ENCODE measurements around the gene AMDHD2.
"Not testable (repeated sequence)": the region's sequence is repeated elsewhere in the genome, so short reads cannot be mapped to it uniquely, and the experiment has no call there.

Gene AMDHD2

GRCh38 chr16:2529961-2530628 is 9.9 kb downstream of the AMDHD2 start:
- Mint-ChIP-seq H3K36me3 (no peaks in the 10 kb centered on the region), H3K27ac (no peak overlapping the region)

GRCh38 chr16:2530629-2531318 is 10.6 kb downstream of the AMDHD2 start:
- no peaks in the 10 kb centered on the region for H3K36me3 Mint-ChIP-seq
- H3K4me1 Mint-ChIP-seq (ENCODE audit: low read depth) = peaks cover 12% of the 10 kb centered on the region
- H3K27ac Mint-ChIP-seq = no peak overlapping the region
- H3K27me3 Mint-ChIP-seq = no peaks in the 10 kb centered on the region
- no peaks in the 10 kb centered on the region for H3K9me3 Mint-ChIP-seq (ENCODE audit: low read depth)
- H3K4me3 Mint-ChIP-seq = peak overlapping the region; percentile 90

More at GRCh38 chr16:2529961-2530628, 9.9 kb downstream of the AMDHD2 start:
- Mint-ChIP-seq H3K4me1 (ENCODE audit: low read depth) (peaks cover 12% of the 10 kb centered on the region), H3K4me3 (no peak overlapping the region), H3K9me3 (ENCODE audit: low read depth) (no peaks in the 10 kb centered on the region), H3K27me3 (no peaks in the 10 kb centered on the region)

- Mint-ChIP-seq H3K36me3 (no peaks in the 10 kb centered on the region), H3K9me3 (ENCODE audit: low read depth) (no peaks in the 10 kb centered on the region), H3K4me3 (peak within 1 kb of the TSS; percentile 90), H3K27me3 (no peaks in the 10 kb centered on the region), H3K4me1 (ENCODE audit: low read depth) (peaks cover 12% of the 10 kb centered on the region), H3K27ac (peak within 1 kb of the TSS; percentile 93)
Observed at GRCh38 chr16:2531371-2531695, 11.2 kb downstream of the AMDHD2 start, which contains the start of gene CEMP1. Gene CEMP1, minus strand, starts transcription at chr16:2531408. Its CDS starts 335 bp downstream, at chr16:2531073.

GRCh38 chr16:2531696-2532493 is 11.7 kb downstream of the AMDHD2 start:
- no peaks in the 10 kb centered on the region for H3K27me3 Mint-ChIP-seq
- peaks cover 15% of the 10 kb centered on the region for H3K4me1 Mint-ChIP-seq (ENCODE audit: low read depth)
- H3K9me3 Mint-ChIP-seq (ENCODE audit: low read depth) = no peaks in the 10 kb centered on the region
- H3K36me3 Mint-ChIP-seq = no peaks in the 10 kb centered on the region
- peak overlapping the region; percentile 90 for H3K4me3 Mint-ChIP-seq
- peak overlapping the region; percentile 93 for H3K27ac Mint-ChIP-seq

GRCh38 chr16:2532494-2533141 is 12.4 kb downstream of the AMDHD2 start:
- no peaks in the 10 kb centered on the region for H3K36me3 Mint-ChIP-seq
- no peaks in the 10 kb centered on the region for H3K27me3 Mint-ChIP-seq
- no peaks in the 10 kb centered on the region for H3K9me3 Mint-ChIP-seq (ENCODE audit: low read depth)
- peak overlapping the region; percentile 90 for H3K4me3 Mint-ChIP-seq
- peak overlapping the region; percentile 93 for H3K27ac Mint-ChIP-seq
- H3K4me1 Mint-ChIP-seq (ENCODE audit: low read depth) = peaks cover 19% of the 10 kb centered on the region

GRCh38 chr16:2533142-2533755 is 13.1 kb downstream of the AMDHD2 start:
- not testable (repeated sequence) for H3K9me3 Mint-ChIP-seq (ENCODE audit: low read depth); H3K27me3 Mint-ChIP-seq; H3K36me3 Mint-ChIP-seq
- Mint-ChIP-seq H3K27ac (peak overlapping the region; percentile 93), H3K4me1 (ENCODE audit: low read depth) (peaks cover 19% of the 10 kb centered on the region), H3K4me3 (peak overlapping the region; percentile 90)

- Mint-ChIP-seq H3K27me3 (no peaks in the 10 kb centered on the region), H3K27ac (peak overlapping the region; percentile 70), H3K4me1 (ENCODE audit: low read depth) (peaks cover 21% of the 10 kb centered on the region), H3K4me3 (peak overlapping the region; percentile 68), H3K9me3 (ENCODE audit: low read depth) (no peaks in the 10 kb centered on the region), H3K36me3 (no peaks in the 10 kb centered on the region)
Observed at GRCh38 chr16:2533912-2534311, 13.7 kb downstream of the AMDHD2 start.

GRCh38 chr16:2534335-2534734 is 14.2 kb downstream of the AMDHD2 start:
- not testable (repeated sequence) for H3K36me3 Mint-ChIP-seq; H3K9me3 Mint-ChIP-seq (ENCODE audit: low read depth); H3K27ac Mint-ChIP-seq; H3K27me3 Mint-ChIP-seq
- H3K4me3 Mint-ChIP-seq = peak overlapping the region; percentile 68
- peaks cover 23% of the 10 kb centered on the region for H3K4me1 Mint-ChIP-seq (ENCODE audit: low read depth)

GRCh38 chr16:2535625-2536013 is 15.4 kb downstream of the AMDHD2 start:
- H3K9me3 Mint-ChIP-seq (ENCODE audit: low read depth) = no peaks in the 10 kb centered on the region

GRCh38 chr16:2537451-2538379 is 17.5 kb downstream of the AMDHD2 start, which contains the start of gene PDPK1:
Gene PDPK1, plus strand, starts transcription at chr16:2538021. Its CDS starts 92 bp downstream, at chr16:2538113.
- H3K4me1 Mint-ChIP-seq (ENCODE audit: low read depth) = peaks cover 38% of the 10 kb centered on the region
- H3K27ac Mint-ChIP-seq = peak within 1 kb of the TSS; percentile 85
- no peaks in the 10 kb centered on the region for H3K27me3 Mint-ChIP-seq
- H3K36me3 Mint-ChIP-seq = no peaks in the 10 kb centered on the region
- peak within 1 kb of the TSS; percentile 94 for H3K4me3 Mint-ChIP-seq
- H3K9me3 Mint-ChIP-seq (ENCODE audit: low read depth) = no peaks in the 10 kb centered on the region

More at GRCh38 chr16:2535625-2536013, 15.4 kb downstream of the AMDHD2 start:
- H3K27ac Mint-ChIP-seq = no peak overlapping the region
- peak overlapping the region; percentile 49 for H3K4me3 Mint-ChIP-seq
- H3K36me3 Mint-ChIP-seq = no peaks in the 10 kb centered on the region
- H3K27me3 Mint-ChIP-seq = no peaks in the 10 kb centered on the region
- peaks cover 33% of the 10 kb centered on the region for H3K4me1 Mint-ChIP-seq (ENCODE audit: low read depth)

- Mint-ChIP-seq H3K4me3 (peak overlapping the region; percentile 94), H3K4me1 (ENCODE audit: low read depth) (peaks cover 37% of the 10 kb centered on the region), H3K27ac (peak overlapping the region; percentile 83)
- not testable (repeated sequence) for H3K9me3 Mint-ChIP-seq (ENCODE audit: low read depth); H3K36me3 Mint-ChIP-seq; H3K27me3 Mint-ChIP-seq
Observed at GRCh38 chr16:2539192-2539844, 19.1 kb downstream of the AMDHD2 start.

GRCh38 chr16:2539845-2540458 is 19.8 kb downstream of the AMDHD2 start:
- Mint-ChIP-seq H3K4me1 (ENCODE audit: low read depth) (peaks cover 38% of the 10 kb centered on the region), H3K4me3 (peak overlapping the region; percentile 94)

GRCh38 chr16:2540912-2541311 is 20.7 kb downstream of the AMDHD2 start:
- H3K27me3 Mint-ChIP-seq = not testable (repeated sequence)
- Mint-ChIP-seq H3K27ac (peak overlapping the region; percentile 28), H3K4me1 (ENCODE audit: low read depth) (peaks cover 38% of the 10 kb centered on the region)

More at GRCh38 chr16:2539845-2540458, 19.8 kb downstream of the AMDHD2 start:
- not testable (repeated sequence) for H3K9me3 Mint-ChIP-seq (ENCODE audit: low read depth); H3K36me3 Mint-ChIP-seq; H3K27me3 Mint-ChIP-seq; H3K27ac Mint-ChIP-seq

More at GRCh38 chr16:2540912-2541311, 20.7 kb downstream of the AMDHD2 start:
- H3K9me3 Mint-ChIP-seq (ENCODE audit: low read depth); H3K36me3 Mint-ChIP-seq: not testable (repeated sequence)
- peak overlapping the region; percentile 54 for H3K4me3 Mint-ChIP-seq
